Astrocyte (in vitro differentiated cells and primary cell): ENCODE data around the gene C10orf143.

Source experiments
- EZH2 ChIP-seq: IDR thresholded peaks from 2 replicates; pipeline ENCODE4 v1.6.1; 2012; ENCODE audit warnings: mild to moderate bottlenecking, low read length, inconsistent platforms; ENCODE audit not compliant: insufficient read depth
- TF ChIP-seq, protein P1 (sequence below): IDR thresholded peaks from 2 replicates; pipeline ENCODE4 v1.5.1; 2011; ENCODE audit warnings: low read depth, mild to moderate bottlenecking, inconsistent platforms, low read length, moderate library complexity; ENCODE audit not compliant: insufficient read depth

DNA sequence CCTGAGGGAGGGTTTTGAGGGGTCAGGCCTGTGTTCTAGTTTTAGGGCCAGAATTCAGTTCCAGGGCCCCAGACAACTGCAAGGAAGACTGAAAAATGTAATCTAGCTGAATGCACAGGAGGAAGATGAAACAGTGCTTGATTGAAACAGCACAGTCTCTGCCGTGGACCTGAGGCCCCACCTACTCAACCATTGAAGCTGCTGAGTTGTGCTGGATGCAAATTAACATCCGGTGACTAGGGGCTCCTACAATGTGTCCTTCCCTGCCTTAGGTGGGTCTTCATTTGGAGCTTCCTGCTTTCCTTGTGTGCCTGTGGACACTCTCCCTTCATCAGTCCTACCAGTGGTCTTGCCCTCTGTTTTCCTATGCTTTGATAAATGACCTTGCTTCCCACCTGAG is 31.2 kb upstream of the C10orf143 start:
- TF ChIP-seq, protein P1, sequence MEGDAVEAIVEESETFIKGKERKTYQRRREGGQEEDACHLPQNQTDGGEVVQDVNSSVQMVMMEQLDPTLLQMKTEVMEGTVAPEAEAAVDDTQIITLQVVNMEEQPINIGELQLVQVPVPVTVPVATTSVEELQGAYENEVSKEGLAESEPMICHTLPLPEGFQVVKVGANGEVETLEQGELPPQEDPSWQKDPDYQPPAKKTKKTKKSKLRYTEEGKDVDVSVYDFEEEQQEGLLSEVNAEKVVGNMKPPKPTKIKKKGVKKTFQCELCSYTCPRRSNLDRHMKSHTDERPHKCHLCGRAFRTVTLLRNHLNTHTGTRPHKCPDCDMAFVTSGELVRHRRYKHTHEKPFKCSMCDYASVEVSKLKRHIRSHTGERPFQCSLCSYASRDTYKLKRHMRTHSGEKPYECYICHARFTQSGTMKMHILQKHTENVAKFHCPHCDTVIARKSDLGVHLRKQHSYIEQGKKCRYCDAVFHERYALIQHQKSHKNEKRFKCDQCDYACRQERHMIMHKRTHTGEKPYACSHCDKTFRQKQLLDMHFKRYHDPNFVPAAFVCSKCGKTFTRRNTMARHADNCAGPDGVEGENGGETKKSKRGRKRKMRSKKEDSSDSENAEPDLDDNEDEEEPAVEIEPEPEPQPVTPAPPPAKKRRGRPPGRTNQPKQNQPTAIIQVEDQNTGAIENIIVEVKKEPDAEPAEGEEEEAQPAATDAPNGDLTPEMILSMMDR: no peak
- no peak for TF ChIP-seq EZH2
